GM23338 (cell line): ENCODE measurements around the gene SH3GL3. TPM values are rescaled to one million over a fixed set of nuclear protein-coding genes. Genes with fewer than 3 reads are reported as not detected.

ENCODE experiments used
- ATAC-seq: fragments of 200-7000 bp; cut with Tn5 transposase; 3 replicates; pipeline ENCODE4 v1.9.1; 2020
- DNase-seq: peaks from one replicate; pipeline ENCODE4 v3.0.0-alpha.2; 2015; ENCODE audit warnings: low spot score
- H2AFZ ChIP-seq: fragments of 200-600 bp; sonication (generic); 2 replicates; pipeline ENCODE4 v1.8.0; 2016; ENCODE audit warnings: antibody characterized with exemption, mild to moderate bottlenecking, moderate library complexity
- H3F3A ChIP-seq: fragments of 200-600 bp; sonication (generic); replicated peaks from 2 replicates; pipeline ENCODE4 v1.8.0; 2017; ENCODE audit warnings: antibody characterized with exemption, mixed run types, low read depth
- H3K27ac ChIP-seq: fragments of 200-600 bp; sonication (generic); 2 replicates; pipeline ENCODE4 v1.6.1; 2016; ENCODE audit warnings: low read depth
- H3K27me3 ChIP-seq: fragments of 200-600 bp; sonication (generic); 2 replicates; pipeline ENCODE4 v1.8.0; 2016; ENCODE audit warnings: mild to moderate bottlenecking, mixed run types, moderate library complexity; ENCODE audit not compliant: insufficient read depth
- H3K36me3 ChIP-seq: fragments of 200-600 bp; sonication (generic); 2 replicates; pipeline ENCODE4 v1.8.0; 2016; ENCODE audit warnings: mild to moderate bottlenecking; ENCODE audit not compliant: insufficient read depth
- H3K4me1 ChIP-seq: fragments of 200-600 bp; sonication (generic); 2 replicates; pipeline ENCODE4 v1.8.0; 2016; ENCODE audit warnings: mild to moderate bottlenecking, moderate library complexity; ENCODE audit not compliant: insufficient read depth
- H3K4me2 ChIP-seq: fragments of 200-600 bp; sonication (generic); 2 replicates; pipeline ENCODE4 v1.7.1; 2017; ENCODE audit warnings: mixed run types
- H3K4me3 ChIP-seq: fragments of 200-600 bp; sonication (generic); 2 replicates; pipeline ENCODE4 v1.6.1; 2016; ENCODE audit warnings: mixed run types
- H3K79me2 ChIP-seq: fragments of 200-600 bp; sonication (generic); replicated peaks from 2 replicates; pipeline ENCODE4 v1.8.0; 2017; ENCODE audit warnings: mild to moderate bottlenecking; ENCODE audit not compliant: insufficient read depth
- H3K9me2 ChIP-seq: fragments of 200-600 bp; sonication (generic); 2 replicates; pipeline ENCODE4 v1.8.0; 2017; ENCODE audit not compliant: insufficient read depth
- H4K20me1 ChIP-seq: fragments of 200-600 bp; sonication (generic); replicated peaks from 2 replicates; pipeline ENCODE4 v1.8.0; 2017; ENCODE audit warnings: mild to moderate bottlenecking; ENCODE audit not compliant: insufficient read depth
- H3K27ac Mint-ChIP-seq: 2 replicates; pipeline ENCODE4 v1.8.0; 2020; ENCODE audit warnings: inconsistent platforms, mild to moderate bottlenecking, moderate library complexity, mixed read lengths
- H3K27me3 Mint-ChIP-seq: 3 replicates; pipeline ENCODE4 v1.8.0; 2022; ENCODE audit warnings: low read depth, mild to moderate bottlenecking, moderate library complexity, mixed read lengths, inconsistent platforms; ENCODE audit not compliant: insufficient read depth, poor library complexity
- H3K36me3 Mint-ChIP-seq: 3 replicates; pipeline ENCODE4 v1.8.0; 2021; ENCODE audit warnings: low read depth, mild to moderate bottlenecking, inconsistent platforms, moderate library complexity, mixed read lengths
- H3K4me1 Mint-ChIP-seq: 3 replicates; pipeline ENCODE4 v1.8.0; 2020; ENCODE audit warnings: mild to moderate bottlenecking, inconsistent platforms, mixed read lengths
- H3K4me3 Mint-ChIP-seq: 3 replicates; pipeline ENCODE4 v1.8.0; 2021; ENCODE audit warnings: moderate library complexity, mild to moderate bottlenecking, inconsistent platforms, mixed read lengths
- H3K9me3 Mint-ChIP-seq: 3 replicates; pipeline ENCODE4 v1.8.0; 2020; ENCODE audit warnings: moderate library complexity, mild to moderate bottlenecking, inconsistent platforms, mixed read lengths
- CREB1 ChIP-seq: fragments of 250-450 bp; sonication (Bioruptor Pico); IDR thresholded peaks from 2 replicates; pipeline ENCODE4 v1.5.0; 2020; ENCODE audit warnings: low read depth, mild to moderate bottlenecking, moderate library complexity
- ETS1 ChIP-seq: IDR thresholded peaks from 2 replicates; pipeline ENCODE4 v1.6.1; 2016; ENCODE audit warnings: antibody characterized with exemption
- EZH2 ChIP-seq: fragments of 200-600 bp; sonication (generic); IDR thresholded peaks from one replicate; pipeline ENCODE4 v1.8.0; 2017; ENCODE audit warnings: antibody characterized with exemption, mild to moderate bottlenecking, low read depth; ENCODE audit not compliant: unreplicated experiment
- EZH2phosphoT487 ChIP-seq: fragments of 200-600 bp; sonication (generic); IDR thresholded peaks from one replicate; pipeline ENCODE4 v1.8.1; 2018; ENCODE audit warnings: antibody characterized with exemption; ENCODE audit not compliant: unreplicated experiment
- JUNB ChIP-seq: IDR thresholded peaks from one replicate; pipeline ENCODE4 v1.6.1; 2016; ENCODE audit warnings: antibody characterized with exemption; ENCODE audit not compliant: unreplicated experiment
- NANOG ChIP-seq: IDR thresholded peaks from 2 replicates; pipeline ENCODE4 v1.6.1; 2016; ENCODE audit warnings: antibody characterized with exemption, borderline replicate concordance
- POLR2AphosphoS5 ChIP-seq: IDR thresholded peaks from 2 replicates; pipeline ENCODE4 v1.6.1; 2016; ENCODE audit warnings: antibody characterized with exemption, low read depth
- STAT1 ChIP-seq: IDR thresholded peaks from one replicate; pipeline ENCODE4 v1.6.1; 2016; ENCODE audit warnings: antibody characterized with exemption; ENCODE audit not compliant: unreplicated experiment
- ZNF114 ChIP-seq: fragments of 250-450 bp; sonication (Bioruptor Pico); IDR thresholded peaks from 2 replicates; pipeline ENCODE4 v1.5.0; 2020; ENCODE audit warnings: mild to moderate bottlenecking, moderate library complexity
- ZNF331 ChIP-seq: fragments of 250-450 bp; sonication (Bioruptor Pico); IDR thresholded peaks from 2 replicates; pipeline ENCODE4 v1.5.0; 2020; ENCODE audit warnings: low read depth, mild to moderate bottlenecking, moderate library complexity
- polyA plus RNA-seq: library from polyadenylated mRNA; unstranded; fragments of >200 nt; fragmentation: Nextera tagmentation; extraction: Ambion mirVana; gene quantifications from 2 replicates; pipeline ENCODE4 v1.2.1, GENCODE V29; 2016
- total RNA-seq: library from RNA; depleted of rRNA; stranded (reverse); fragments of >200 nt; shearing (Covaris generic); gene quantifications from 2 replicates; pipeline ENCODE4 v1.2.3, GENCODE V29; 2014
- TF ChIP-seq, protein P1 (sequence below): fragments of 250-450 bp; sonication (Bioruptor Pico); IDR thresholded peaks from 2 replicates; pipeline ENCODE4 v1.5.0; 2020; ENCODE audit warnings: mild to moderate bottlenecking, moderate library complexity
- TF ChIP-seq, protein P2 (sequence below): IDR thresholded peaks from one replicate; pipeline ENCODE4 v1.6.1; 2018; ENCODE audit warnings: antibody characterized with exemption; ENCODE audit not compliant: unreplicated experiment
- TF ChIP-seq, protein P3 (sequence below), 2 experiments: fragments of 200-600 bp in 1 of 2; sonication (generic) in 1 of 2; conservative IDR thresholded peaks; 2 replicates each; pipeline versions ENCODE4 v1.5.1 to v1.6.1; 2016 to 2017; ENCODE audit warnings: antibody characterized with exemption in 2 of 2, low read depth in 2 of 2, mild to moderate bottlenecking in 2 of 2, moderate library complexity in 1 of 2

SH3GL3 gene
- total and polyA plus RNA-seq, 2 experiments from 2014 or later: 15.9 to 21.1 TPM

DNA sequence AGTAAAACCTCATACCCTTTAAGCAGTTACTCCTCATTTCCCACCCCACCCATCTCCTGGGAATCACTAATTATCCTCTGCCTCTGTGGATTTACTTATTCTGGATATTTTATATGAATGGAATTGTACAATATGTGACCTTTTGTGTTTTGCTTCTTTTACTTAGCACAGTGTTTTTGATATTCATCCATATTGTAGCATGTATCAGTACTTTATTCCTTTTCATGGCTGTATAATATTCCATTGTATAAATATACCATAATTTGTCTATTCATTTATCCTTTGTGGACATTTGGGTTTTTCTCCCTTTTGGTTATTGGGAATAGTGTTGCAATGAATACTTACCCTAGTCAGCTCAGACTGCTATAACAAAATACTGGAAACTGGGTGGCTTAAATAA is 39.2 kb downstream of the SH3GL3 start:
- H3K9me2 ChIP-seq: no peaks in the 10 kb centered on the region
- H3K4me1 ChIP-seq: no peaks in the 10 kb centered on the region
- TF ChIP-seq, protein P1, sequence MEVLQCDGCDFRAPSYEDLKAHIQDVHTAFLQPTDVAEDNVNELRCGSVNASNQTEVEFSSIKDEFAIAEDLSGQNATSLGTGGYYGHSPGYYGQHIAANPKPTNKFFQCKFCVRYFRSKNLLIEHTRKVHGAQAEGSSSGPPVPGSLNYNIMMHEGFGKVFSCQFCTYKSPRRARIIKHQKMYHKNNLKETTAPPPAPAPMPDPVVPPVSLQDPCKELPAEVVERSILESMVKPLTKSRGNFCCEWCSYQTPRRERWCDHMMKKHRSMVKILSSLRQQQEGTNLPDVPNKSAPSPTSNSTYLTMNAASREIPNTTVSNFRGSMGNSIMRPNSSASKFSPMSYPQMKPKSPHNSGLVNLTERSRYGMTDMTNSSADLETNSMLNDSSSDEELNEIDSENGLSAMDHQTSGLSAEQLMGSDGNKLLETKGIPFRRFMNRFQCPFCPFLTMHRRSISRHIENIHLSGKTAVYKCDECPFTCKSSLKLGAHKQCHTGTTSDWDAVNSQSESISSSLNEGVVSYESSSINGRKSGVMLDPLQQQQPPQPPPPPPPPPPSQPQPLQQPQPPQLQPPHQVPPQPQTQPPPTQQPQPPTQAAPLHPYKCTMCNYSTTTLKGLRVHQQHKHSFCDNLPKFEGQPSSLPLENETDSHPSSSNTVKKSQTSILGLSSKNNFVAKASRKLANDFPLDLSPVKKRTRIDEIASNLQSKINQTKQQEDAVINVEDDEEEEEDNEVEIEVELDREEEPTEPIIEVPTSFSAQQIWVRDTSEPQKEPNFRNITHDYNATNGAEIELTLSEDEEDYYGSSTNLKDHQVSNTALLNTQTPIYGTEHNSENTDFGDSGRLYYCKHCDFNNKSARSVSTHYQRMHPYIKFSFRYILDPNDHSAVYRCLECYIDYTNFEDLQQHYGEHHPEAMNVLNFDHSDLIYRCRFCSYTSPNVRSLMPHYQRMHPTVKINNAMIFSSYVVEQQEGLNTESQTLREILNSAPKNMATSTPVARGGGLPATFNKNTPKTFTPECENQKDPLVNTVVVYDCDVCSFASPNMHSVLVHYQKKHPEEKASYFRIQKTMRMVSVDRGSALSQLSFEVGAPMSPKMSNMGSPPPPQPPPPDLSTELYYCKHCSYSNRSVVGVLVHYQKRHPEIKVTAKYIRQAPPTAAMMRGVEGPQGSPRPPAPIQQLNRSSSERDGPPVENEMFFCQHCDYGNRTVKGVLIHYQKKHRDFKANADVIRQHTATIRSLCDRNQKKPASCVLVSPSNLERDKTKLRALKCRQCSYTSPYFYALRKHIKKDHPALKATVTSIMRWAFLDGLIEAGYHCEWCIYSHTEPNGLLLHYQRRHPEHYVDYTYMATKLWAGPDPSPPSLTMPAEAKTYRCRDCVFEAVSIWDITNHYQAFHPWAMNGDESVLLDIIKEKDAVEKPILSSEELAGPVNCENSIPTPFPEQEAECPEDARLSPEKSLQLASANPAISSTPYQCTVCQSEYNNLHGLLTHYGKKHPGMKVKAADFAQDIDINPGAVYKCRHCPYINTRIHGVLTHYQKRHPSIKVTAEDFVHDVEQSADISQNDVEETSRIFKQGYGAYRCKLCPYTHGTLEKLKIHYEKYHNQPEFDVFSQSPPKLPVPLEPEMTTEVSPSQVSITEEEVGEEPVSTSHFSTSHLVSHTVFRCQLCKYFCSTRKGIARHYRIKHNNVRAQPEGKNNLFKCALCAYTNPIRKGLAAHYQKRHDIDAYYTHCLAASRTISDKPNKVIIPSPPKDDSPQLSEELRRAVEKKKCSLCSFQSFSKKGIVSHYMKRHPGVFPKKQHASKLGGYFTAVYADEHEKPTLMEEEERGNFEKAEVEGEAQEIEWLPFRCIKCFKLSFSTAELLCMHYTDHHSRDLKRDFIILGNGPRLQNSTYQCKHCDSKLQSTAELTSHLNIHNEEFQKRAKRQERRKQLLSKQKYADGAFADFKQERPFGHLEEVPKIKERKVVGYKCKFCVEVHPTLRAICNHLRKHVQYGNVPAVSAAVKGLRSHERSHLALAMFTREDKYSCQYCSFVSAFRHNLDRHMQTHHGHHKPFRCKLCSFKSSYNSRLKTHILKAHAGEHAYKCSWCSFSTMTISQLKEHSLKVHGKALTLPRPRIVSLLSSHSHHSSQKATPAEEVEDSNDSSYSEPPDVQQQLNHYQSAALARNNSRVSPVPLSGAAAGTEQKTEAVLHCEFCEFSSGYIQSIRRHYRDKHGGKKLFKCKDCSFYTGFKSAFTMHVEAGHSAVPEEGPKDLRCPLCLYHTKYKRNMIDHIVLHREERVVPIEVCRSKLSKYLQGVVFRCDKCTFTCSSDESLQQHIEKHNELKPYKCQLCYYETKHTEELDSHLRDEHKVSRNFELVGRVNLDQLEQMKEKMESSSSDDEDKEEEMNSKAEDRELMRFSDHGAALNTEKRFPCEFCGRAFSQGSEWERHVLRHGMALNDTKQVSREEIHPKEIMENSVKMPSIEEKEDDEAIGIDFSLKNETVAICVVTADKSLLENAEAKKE (CRISPR knock-in tag): no peak
- no peak for TF ChIP-seq POLR2AphosphoS5
- TF ChIP-seq, protein P2, sequence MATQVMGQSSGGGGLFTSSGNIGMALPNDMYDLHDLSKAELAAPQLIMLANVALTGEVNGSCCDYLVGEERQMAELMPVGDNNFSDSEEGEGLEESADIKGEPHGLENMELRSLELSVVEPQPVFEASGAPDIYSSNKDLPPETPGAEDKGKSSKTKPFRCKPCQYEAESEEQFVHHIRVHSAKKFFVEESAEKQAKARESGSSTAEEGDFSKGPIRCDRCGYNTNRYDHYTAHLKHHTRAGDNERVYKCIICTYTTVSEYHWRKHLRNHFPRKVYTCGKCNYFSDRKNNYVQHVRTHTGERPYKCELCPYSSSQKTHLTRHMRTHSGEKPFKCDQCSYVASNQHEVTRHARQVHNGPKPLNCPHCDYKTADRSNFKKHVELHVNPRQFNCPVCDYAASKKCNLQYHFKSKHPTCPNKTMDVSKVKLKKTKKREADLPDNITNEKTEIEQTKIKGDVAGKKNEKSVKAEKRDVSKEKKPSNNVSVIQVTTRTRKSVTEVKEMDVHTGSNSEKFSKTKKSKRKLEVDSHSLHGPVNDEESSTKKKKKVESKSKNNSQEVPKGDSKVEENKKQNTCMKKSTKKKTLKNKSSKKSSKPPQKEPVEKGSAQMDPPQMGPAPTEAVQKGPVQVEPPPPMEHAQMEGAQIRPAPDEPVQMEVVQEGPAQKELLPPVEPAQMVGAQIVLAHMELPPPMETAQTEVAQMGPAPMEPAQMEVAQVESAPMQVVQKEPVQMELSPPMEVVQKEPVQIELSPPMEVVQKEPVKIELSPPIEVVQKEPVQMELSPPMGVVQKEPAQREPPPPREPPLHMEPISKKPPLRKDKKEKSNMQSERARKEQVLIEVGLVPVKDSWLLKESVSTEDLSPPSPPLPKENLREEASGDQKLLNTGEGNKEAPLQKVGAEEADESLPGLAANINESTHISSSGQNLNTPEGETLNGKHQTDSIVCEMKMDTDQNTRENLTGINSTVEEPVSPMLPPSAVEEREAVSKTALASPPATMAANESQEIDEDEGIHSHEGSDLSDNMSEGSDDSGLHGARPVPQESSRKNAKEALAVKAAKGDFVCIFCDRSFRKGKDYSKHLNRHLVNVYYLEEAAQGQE: no peak
- TF ChIP-seq, protein P3, sequence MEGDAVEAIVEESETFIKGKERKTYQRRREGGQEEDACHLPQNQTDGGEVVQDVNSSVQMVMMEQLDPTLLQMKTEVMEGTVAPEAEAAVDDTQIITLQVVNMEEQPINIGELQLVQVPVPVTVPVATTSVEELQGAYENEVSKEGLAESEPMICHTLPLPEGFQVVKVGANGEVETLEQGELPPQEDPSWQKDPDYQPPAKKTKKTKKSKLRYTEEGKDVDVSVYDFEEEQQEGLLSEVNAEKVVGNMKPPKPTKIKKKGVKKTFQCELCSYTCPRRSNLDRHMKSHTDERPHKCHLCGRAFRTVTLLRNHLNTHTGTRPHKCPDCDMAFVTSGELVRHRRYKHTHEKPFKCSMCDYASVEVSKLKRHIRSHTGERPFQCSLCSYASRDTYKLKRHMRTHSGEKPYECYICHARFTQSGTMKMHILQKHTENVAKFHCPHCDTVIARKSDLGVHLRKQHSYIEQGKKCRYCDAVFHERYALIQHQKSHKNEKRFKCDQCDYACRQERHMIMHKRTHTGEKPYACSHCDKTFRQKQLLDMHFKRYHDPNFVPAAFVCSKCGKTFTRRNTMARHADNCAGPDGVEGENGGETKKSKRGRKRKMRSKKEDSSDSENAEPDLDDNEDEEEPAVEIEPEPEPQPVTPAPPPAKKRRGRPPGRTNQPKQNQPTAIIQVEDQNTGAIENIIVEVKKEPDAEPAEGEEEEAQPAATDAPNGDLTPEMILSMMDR (conservative IDR thresholded peaks at IDR 0.05; ENCODE audit: low read depth in 2 of 2): no peak
- TF ChIP-seq CREB1 (CRISPR knock-in tag): no peak
- TF ChIP-seq EZH2: no peak
- no peak for TF ChIP-seq JUNB
- no peak for TF ChIP-seq EZH2phosphoT487
- no peak for TF ChIP-seq STAT1
- TF ChIP-seq NANOG: no peak
- no peak for TF ChIP-seq ZNF331 (CRISPR knock-in tag)
- TF ChIP-seq ZNF114 (CRISPR knock-in tag): no peak
- no peak for TF ChIP-seq ETS1
- H3K27me3 ChIP-seq: no peaks in the 10 kb centered on the region
- H3K27ac ChIP-seq: no peak overlapping the region
- no peak overlapping the region for H3K4me2 ChIP-seq
- no peaks in the 10 kb centered on the region; the same call in 2 of the 3 replicates for H3K4me1 Mint-ChIP-seq
- no peaks in the 10 kb centered on the region for H3K79me2 ChIP-seq
- H3K27me3 Mint-ChIP-seq: peaks cover 2% of the 10 kb centered on the region
- no peak overlapping the region for H2AFZ ChIP-seq
- no peak overlapping the region for H3K4me3 Mint-ChIP-seq
- no peak overlapping the region for H3K27ac Mint-ChIP-seq
- ATAC-seq: no peak
- H3F3A ChIP-seq: no peaks in the 10 kb centered on the region
- no peaks in the 10 kb centered on the region for H3K36me3 ChIP-seq
- H3K4me3 ChIP-seq: no peak overlapping the region
- DNase-seq: no peak
- H3K36me3 Mint-ChIP-seq: peaks cover 22% of the 10 kb centered on the region
- peaks cover 21% of the 10 kb centered on the region; the same call in 2 of the 3 replicates for H3K9me3 Mint-ChIP-seq
- H4K20me1 ChIP-seq: no peaks in the 10 kb centered on the region
